HepG2 (cell line): Measurements from ENCODE around the gene TMCC1. TPM values are rescaled to one million over a fixed set of nuclear protein-coding genes. Genes with fewer than 3 reads are reported as not detected.

Experiments used
- ATAC-seq: fragments of 200-7000 bp; cut with Tn5 transposase; 3 replicates; pipeline ENCODE4 v1.9.1; 2020; ENCODE audit warnings: mild to moderate bottlenecking, moderate library complexity
- BruUV-seq: library from RNA; stranded (reverse); fragments of 400-500 nt; replicated peaks from 2 replicates; lab custom pipeline; 2021; lab: Mats Ljungman, UMichigan
- CTCF ChIA-PET: fragments of 300-600 bp; formaldehyde crosslinking; extraction: SDS; loops from one replicate; lab custom pipeline; 2021; ENCODE audit warnings: low total read pairs, inconsistent platforms, low intra/inter-chr PET ratio; lab: Yijun Ruan, JAX
- POLR2A ChIA-PET: fragments of 350-600 bp; sonication (Branson Sonifier 250); formaldehyde crosslinking; loops from one replicate; lab custom pipeline; 2020; ENCODE audit warnings: antibody characterized with exemption, inconsistent platforms; lab: Yijun Ruan, JAX
- DNase-seq: peaks from one replicate; pipeline ENCODE4 v3.0.0-alpha.2; 2015; ENCODE audit warnings: low spot score
- FAIRE-seq: peaks from 3 replicates; lab custom pipeline; 2011; peaks lifted over from hg19 to GRCh38; lab: Jason Lieb, UNC
- H2AFZ ChIP-seq: one replicate; pipeline ENCODE4 v1.6.1; 2011; ENCODE audit warnings: low read length, inconsistent platforms
- H3K27ac ChIP-seq: fragments of 300-600 bp; 3 replicates; pipeline ENCODE4 v1.8.0; 2011; ENCODE audit warnings: mixed run types, mild to moderate bottlenecking, mixed read lengths, low read length, inconsistent platforms; ENCODE audit not compliant: insufficient read depth; ENCODE audit errors: extremely low read length
- H3K27me3 ChIP-seq, 2 experiments: fragments of 200-600 bp in 1 of 2; 2 replicates in 1 of 2; 3 replicates in 1 of 2; pipeline versions ENCODE4 v1.6.0 to v1.8.0; 2011; ENCODE audit warnings: low read length in 2 of 2, mild to moderate bottlenecking in 2 of 2, moderate library complexity in 2 of 2, inconsistent platforms in 1 of 2; ENCODE audit not compliant: insufficient read depth in 2 of 2, control insufficient read depth in 1 of 2
- H3K36me3 ChIP-seq, 2 experiments: fragments of 200-600 bp in 1 of 2; replicated peaks in 1 of 2; 2 replicates in 1 of 2; 3 replicates in 1 of 2; pipeline versions ENCODE4 v1.5.1 to v1.8.0; 2011; ENCODE audit warnings: low read length in 2 of 2, inconsistent platforms in 1 of 2; ENCODE audit not compliant: insufficient read depth in 2 of 2, control insufficient read depth in 1 of 2
- H3K4me1 ChIP-seq: 2 replicates; pipeline ENCODE4 v1.5.1; 2012; ENCODE audit warnings: low read length, inconsistent platforms; ENCODE audit not compliant: insufficient read depth
- H3K4me2 ChIP-seq: 2 replicates; pipeline ENCODE4 v1.6.0; 2011; ENCODE audit warnings: low read depth, low read length, inconsistent platforms
- H3K4me3 ChIP-seq, 3 experiments: fragments of 200-600 bp in 1 of 3; sonication (generic), shearing (Covaris generic) in 1 of 3; replicated peaks in 1 of 3; 2 replicates each; pipeline ENCODE4 v1.5.1; 2011 to 2016; ENCODE audit warnings: low read length in 3 of 3, inconsistent platforms in 2 of 3, low read depth in 2 of 3, mild to moderate bottlenecking in 2 of 3, control low read depth in 1 of 3, mixed read lengths in 1 of 3; ENCODE audit not compliant: insufficient read depth in 1 of 3
- H3K79me2 ChIP-seq: one replicate; pipeline ENCODE4 v1.6.1; 2011; ENCODE audit warnings: low read length, inconsistent platforms; ENCODE audit not compliant: insufficient read depth
- H3K9ac ChIP-seq: 2 replicates; pipeline ENCODE4 v1.6.0; 2011; ENCODE audit warnings: mild to moderate bottlenecking, low read depth, low read length, inconsistent platforms; ENCODE audit not compliant: insufficient read depth
- H3K9me3 ChIP-seq: 2 replicates; pipeline ENCODE4 v1.5.1; 2012; ENCODE audit warnings: mild to moderate bottlenecking, low read length
- H4K20me1 ChIP-seq: 2 replicates; pipeline ENCODE4 v1.6.0; 2011; ENCODE audit warnings: inconsistent platforms, mild to moderate bottlenecking, low read length, moderate library complexity; ENCODE audit not compliant: insufficient read depth
- CHD4 ChIP-seq: fragments of 200-600 bp; sonication (generic); IDR thresholded peaks from 2 replicates; pipeline ENCODE4 v1.7.0; 2017; ENCODE audit warnings: mild to moderate bottlenecking, low read length, borderline replicate concordance
- MAZ ChIP-seq, 2 experiments: sonication (generic) in 1 of 2; formaldehyde crosslinking in 1 of 2; IDR thresholded peaks; 2 replicates each; pipeline versions ENCODE4 v1.5.0 to v1.6.1; 2012 to 2020; ENCODE audit warnings: low read depth in 2 of 2, mild to moderate bottlenecking in 2 of 2, borderline replicate concordance in 1 of 2, improper control_type of control experiment in 1 of 2, low read length in 1 of 2, missing genetic modification reagents in 1 of 2, moderate library complexity in 1 of 2
- RNF219 ChIP-seq: sonication (generic); formaldehyde crosslinking; IDR thresholded peaks from 2 replicates; pipeline ENCODE4 v1.5.0; 2020; ENCODE audit warnings: mild to moderate bottlenecking, missing genetic modification reagents
- ZBTB33 ChIP-seq: sonication (generic); formaldehyde crosslinking; IDR thresholded peaks from 2 replicates; pipeline ENCODE4 v1.4.0; 2020; ENCODE audit warnings: missing genetic modification reagents
- ZNF629 ChIP-seq: sonication (generic); formaldehyde crosslinking; conservative IDR thresholded peaks from 2 replicates; pipeline ENCODE4 v1.5.0; 2020; ENCODE audit warnings: missing genetic modification reagents
- ZZZ3 ChIP-seq: sonication (generic); formaldehyde crosslinking; IDR thresholded peaks from 2 replicates; pipeline ENCODE4 v1.4.0; 2020; ENCODE audit warnings: missing genetic modification reagents, mild to moderate bottlenecking, borderline replicate concordance
- WGBS: methylation state at CpG from one replicate; pipeline ENCODE4 v1.1.6; 2017; ENCODE audit warnings: low lambda C conversion rate; 5-methylcytosine and 5-hydroxymethylcytosine counted together
- in situ Hi-C: cut with HindIII; loops from 2 replicates; pipeline ENCODE4 v1.10.0; 2017; ENCODE audit warnings: low pct_unique_long_range_greater_than_20kb; ENCODE audit not compliant: extremely low pct_ligation_motif_present
- intact Hi-C: fragments of 100-400 bp; cut with micrococcal nuclease; formaldehyde crosslinking; loops from one replicate; pipeline ENCODE4 v1.10.0; 2022; ENCODE audit not compliant: unreplicated experiment
- polyA plus RNA-seq, 8 experiments: library from polyadenylated mRNA; depleted of rRNA in 3 of 8; stranded (reverse) in 7 of 8; unstranded in 1 of 8; fragments of >200 nt; fragmentation: Illumina TruSeq in 4 of 8; extraction: Trizol in 4 of 8; gene quantifications; 2 replicates each; pipeline versions ENCODE4 v1.2.1 to v1.2.3, GENCODE V29; 2011 to 2016; ENCODE audit warnings: low read depth in 4 of 8, missing spikeins in 1 of 8, mixed read lengths in 1 of 8; ENCODE audit not compliant: insufficient read depth in 1 of 8
- total RNA-seq, 5 experiments: library from RNA; depleted of rRNA; stranded (reverse); fragments of >200 nt; fragmentation: Illumina TruSeq; extraction: Trizol; gene quantifications; 2 replicates each; pipeline ENCODE4 v1.2.3, GENCODE V29; 2016; ENCODE audit warnings: low read depth in 1 of 5

TMCC1 gene
- total and polyA plus RNA-seq, 2 of the 13 experiments (the other 11 are each of a cell fraction or from before 2014, with no cell fraction given) = 12.1 to 264 TPM

GRCh38 chr3:129598484-129598883, 295.0 kb downstream of the TMCC1 start:
- no peak for DNase-seq
- peaks cover 26% of the 10 kb centered on the region for H4K20me1 ChIP-seq
- BruUV-seq = no TSS peak
- no peak overlapping the region; a peak in 1 of 6 replicates for H3K4me3 ChIP-seq
- H3K4me2 ChIP-seq = peak overlapping the region; percentile 85
- in situ Hi-C loops (no loop called here), intact Hi-C loops (no loop called here)
- no peaks in the 10 kb centered on the region for H3K9me3 ChIP-seq
- H3K79me2 ChIP-seq = peaks cover 74% of the 10 kb centered on the region
- ATAC-seq = no peak
- H3K27me3 ChIP-seq = no peaks in the 10 kb centered on the region
- H3K36me3 ChIP-seq = peaks cover 0 to 5% of the 10 kb centered on the region in 2 experiments; a peak in 2 of 5 replicates
- WGBS = 87% methylated on average over 9 of the region's 11 CpGs
- TF ChIP-seq RNF219 (CRISPR knock-in tag) (no peak), ZZZ3 (CRISPR knock-in tag) (no peak), CHD4 (0 out of 2 replicates have a peak, but pooled peaks have one; percentile 74), MAZ (IDR thresholded peaks at IDR 0.05; ENCODE audit: borderline replicate concordance, low read depth, low read length) (no peak), MAZ (CRISPR knock-in tag; IDR thresholded peaks at IDR 0.05; ENCODE audit: low read depth) (no peak), ZNF629 (CRISPR knock-in tag) (peak; percentile 96), ZBTB33 (peak; percentile 39; the same call in 1 of the 2 replicates)
- no peak overlapping the region for H3K9ac ChIP-seq
- FAIRE-seq = no peak
- H2AFZ ChIP-seq = no peak overlapping the region
- POLR2A ChIA-PET = interaction anchor here (1.0 to 5.7 kb wide), 3 partner anchors 16 to 64 kb away, joined by 3 to 107 read pairs (median 33); no protein-coding TSS in a partner anchor
- no peak overlapping the region for H3K27ac ChIP-seq
- peaks cover 96% of the 10 kb centered on the region for H3K4me1 ChIP-seq
- CTCF ChIA-PET = no interaction called here
